ENCODE results near the gene MZB1. TPM values are rescaled to one million over a fixed set of nuclear protein-coding genes. Genes with fewer than 3 reads are reported as not detected.

Gene MZB1
- total and polyA plus RNA-seq, 2 of the 13 experiments (the other 11 are each of a cell fraction or from before 2014, with no cell fraction given): 0.31 to 0.40 TPM

- TF ChIP-seq SIX1 (CRISPR knock-in tag; IDR thresholded peaks at IDR 0.05; ENCODE audit: borderline replicate concordance) (peak; percentile 68; the same call in 1 of the 2 replicates), NR2F2 (IDR thresholded peaks at IDR 0.05; ENCODE audit: borderline replicate concordance, low read depth) (no peak), EP300 (IDR thresholded peaks at IDR 0.05; ENCODE audit: low read depth in 2 of 2, low read length in 2 of 2) (peak in 1 of 2 experiments; percentile 37; a peak in 1 of 4 replicates), EP300 (CRISPR knock-in tag; IDR thresholded peaks at IDR 0.05; ENCODE audit: borderline replicate concordance) (no peak; the same call in 1 of the 2 replicates), FOXA1 (IDR thresholded peaks at IDR 0.05) (no peak), FOXA1 (CRISPR knock-in tag; IDR thresholded peaks at IDR 0.05) (no peak), HNF4A (CRISPR knock-in tag; IDR thresholded peaks at IDR 0.05) (peak; percentile 55), ZBTB38 (CRISPR knock-in tag; IDR thresholded peaks at IDR 0.05) (peak; percentile 21; the same call in 1 of the 2 replicates), ZNF530 (CRISPR knock-in tag; IDR thresholded peaks at IDR 0.05; ENCODE audit: low read depth) (no peak), NFE2 (CRISPR knock-in tag; IDR thresholded peaks at IDR 0.05) (no peak), SRSF4 (IDR thresholded peaks at IDR 0.05; ENCODE audit: low read depth, low read length, poor library complexity, severe bottlenecking) (no peak), CBX1 (IDR thresholded peaks at IDR 0.05; ENCODE audit: low read depth) (no peak), ZNF17 (CRISPR knock-in tag; IDR thresholded peaks at IDR 0.05) (no peak), POLR2A (IDR thresholded peaks at IDR 0.05; ENCODE audit: insufficient read depth in 1 of 2, low read depth in 2 of 2, low read length in 2 of 2) (peak in 1 of 2 experiments; percentile 50; a peak in 2 of 4 replicates), CREBL2 (CRISPR knock-in tag; IDR thresholded peaks at IDR 0.05; ENCODE audit: borderline replicate concordance) (no peak), ZNF674 (CRISPR knock-in tag; IDR thresholded peaks at IDR 0.05; ENCODE audit: low read depth) (no peak), SMAD1 (CRISPR knock-in tag; IDR thresholded peaks at IDR 0.05; ENCODE audit: borderline replicate concordance, low read depth) (no peak), TBX2 (CRISPR knock-in tag; IDR thresholded peaks at IDR 0.05; ENCODE audit: borderline replicate concordance) (0 out of 2 replicates have a peak, but pooled peaks have one; percentile 24), CEBPB (IDR thresholded peaks at IDR 0.05; ENCODE audit: borderline replicate concordance, low read depth, low read length) (peak; percentile 94), ARHGAP35 (CRISPR knock-in tag; IDR thresholded peaks at IDR 0.05; ENCODE audit: borderline replicate concordance) (no peak), TBP (CRISPR knock-in tag; IDR thresholded peaks at IDR 0.05) (no peak), ZNF580 (CRISPR knock-in tag; IDR thresholded peaks at IDR 0.05; ENCODE audit: borderline replicate concordance, low read depth) (0 out of 2 replicates have a peak, but pooled peaks have one; percentile 13), ZNF354B (CRISPR knock-in tag; IDR thresholded peaks at IDR 0.05) (no peak), ZNF34 (CRISPR knock-in tag; IDR thresholded peaks at IDR 0.05; ENCODE audit: borderline replicate concordance) (no peak), TEAD2 (CRISPR knock-in tag; IDR thresholded peaks at IDR 0.05) (no peak), RBM22 (optimal IDR thresholded peaks at IDR 0.05; ENCODE audit: low read length) (no peak), ZNF510 (CRISPR knock-in tag; IDR thresholded peaks at IDR 0.05; ENCODE audit: low read depth) (no peak), MTA1 (CRISPR knock-in tag; IDR thresholded peaks at IDR 0.05; ENCODE audit: borderline replicate concordance) (0 out of 2 replicates have a peak, but pooled peaks have one; percentile 35), ZNF564 (CRISPR knock-in tag; IDR thresholded peaks at IDR 0.05) (no peak), ZNF543 (CRISPR knock-in tag; IDR thresholded peaks at IDR 0.05) (peak; percentile 99), TRAFD1 (CRISPR knock-in tag; IDR thresholded peaks at IDR 0.05; ENCODE audit: borderline replicate concordance) (no peak)
Measured at GRCh38 chr5:139383275-139383992, 6.3 kb downstream of the MZB1 start, which contains the start of gene SLC23A1 (continued).
